Activated naive CD4-positive, alpha-beta T cell treated with anti-CD3 and anti-CD28 coated beads for 36 hours (primary cell): ENCODE measurements around the gene BCOR. TPM values are rescaled to one million over a fixed set of nuclear protein-coding genes. Genes with fewer than 3 reads are reported as not detected.

Experiments used
- CTCF ChIA-PET: fragments of 350-600 bp; sonication (Branson Sonifier 250); formaldehyde crosslinking; loops from one replicate; lab custom pipeline; 2021; ENCODE audit warnings: antibody characterized with exemption; lab: Charles Lee
- DNase-seq: peaks from one replicate; pipeline ENCODE4 v3.0.0-alpha.2; 2020
- H3K27ac Mint-ChIP-seq: one replicate; pipeline ENCODE4 v1.8.0; 2021; ENCODE audit warnings: mild to moderate bottlenecking, mixed read lengths
- H3K27me3 Mint-ChIP-seq: one replicate; pipeline ENCODE4 v1.8.0; 2021; ENCODE audit warnings: low read depth, mixed read lengths
- H3K36me3 Mint-ChIP-seq: one replicate; pipeline ENCODE4 v1.8.0; 2021; ENCODE audit warnings: low read depth, mixed read lengths
- H3K4me1 Mint-ChIP-seq: one replicate; pipeline ENCODE4 v1.8.0; 2021; ENCODE audit warnings: low read depth, mixed read lengths
- H3K4me3 Mint-ChIP-seq: one replicate; pipeline ENCODE4 v1.8.0; 2021; ENCODE audit warnings: mild to moderate bottlenecking, moderate library complexity, mixed read lengths
- H3K9me3 Mint-ChIP-seq: one replicate; pipeline ENCODE4 v1.8.0; 2021; ENCODE audit warnings: mixed read lengths
- intact Hi-C: fragments of 100-400 bp; cut with micrococcal nuclease; formaldehyde crosslinking; loops from one replicate; pipeline ENCODE4 v1.15.1; 2023
- total RNA-seq, 2 experiments: library from RNA; stranded (reverse); gene quantifications; one replicate each; pipeline ENCODE4 v1.2.3, GENCODE V29; 2021

The BCOR gene
- total RNA-seq, 2 experiments from 2014 or later: 29.1 to 29.9 TPM

- H3K4me1 Mint-ChIP-seq: peaks cover 26% of the 10 kb centered on the region
- intact Hi-C loops: loop anchor here (2.0 to 10.0 kb wide), 5 partner anchors 85 to 253 kb away; partner anchors contain the start of gene BCOR
- peaks cover 6% of the 10 kb centered on the region for H3K9me3 Mint-ChIP-seq
- no peaks in the 10 kb centered on the region for H3K36me3 Mint-ChIP-seq
- no peak for DNase-seq
- peak overlapping the region; percentile 69 for H3K4me3 Mint-ChIP-seq
- CTCF ChIA-PET: interaction anchor here (1.4 kb wide), 1 partner anchor 10 kb away, joined by 5 read pairs; no protein-coding TSS in a partner anchor
- H3K27ac Mint-ChIP-seq: no peak overlapping the region
- peaks cover 31% of the 10 kb centered on the region for H3K27me3 Mint-ChIP-seq
Observed at GRCh38 chrX:40012039-40012867, 85.5 kb downstream of the BCOR start.

- no peak overlapping the region for H3K27ac Mint-ChIP-seq
- no peak for DNase-seq
- H3K4me1 Mint-ChIP-seq: peaks cover 30% of the 10 kb centered on the region
- no peaks in the 10 kb centered on the region for H3K36me3 Mint-ChIP-seq
- CTCF ChIA-PET: no interaction called here
- H3K9me3 Mint-ChIP-seq: peaks cover 3% of the 10 kb centered on the region
- intact Hi-C loops: loop anchor here (2.0 to 10.0 kb wide), 5 partner anchors 85 to 253 kb away; partner anchors contain the start of gene BCOR
- H3K4me3 Mint-ChIP-seq: peak overlapping the region; percentile 46
- peaks cover 38% of the 10 kb centered on the region for H3K27me3 Mint-ChIP-seq
Observed at GRCh38 chrX:40011322-40012038, 86.3 kb downstream of the BCOR start.

- Mint-ChIP-seq H3K27ac (no peak overlapping the region), H3K4me1 (peaks cover 31% of the 10 kb centered on the region), H3K36me3 (no peaks in the 10 kb centered on the region), H3K4me3 (no peak overlapping the region), H3K9me3 (no peaks in the 10 kb centered on the region), H3K27me3 (peaks cover 38% of the 10 kb centered on the region)
- peak; percentile 24 for DNase-seq
- intact Hi-C loops: loop anchor here (5.0 to 10.0 kb wide), 2 partner anchors 238 to 254 kb away; no protein-coding TSS in a partner anchor
- CTCF ChIA-PET: no interaction called here
Observed at GRCh38 chrX:40010550-40011321, 87.0 kb downstream of the BCOR start.

GRCh38 chrX:40009890-40010289, 87.9 kb downstream of the BCOR start:
- peak overlapping the region; percentile 14 for H3K4me3 Mint-ChIP-seq
- CTCF ChIA-PET: interaction anchor here (0.7 kb wide), 2 partner anchors 100 to 156 kb away, joined by 3 read pairs; no protein-coding TSS in a partner anchor
- peaks cover 41% of the 10 kb centered on the region for H3K27me3 Mint-ChIP-seq

GRCh38 chrX:40009462-40009851, 88.3 kb downstream of the BCOR start:
- intact Hi-C loops: loop anchor here (2.0 to 10.0 kb wide), 3 partner anchors 149 to 395 kb away; no protein-coding TSS in a partner anchor
- Mint-ChIP-seq H3K4me3 (peak overlapping the region; percentile 14), H3K9me3 (no peaks in the 10 kb centered on the region), H3K27ac (no peak overlapping the region), H3K4me1 (peaks cover 34% of the 10 kb centered on the region), H3K27me3 (peaks cover 41% of the 10 kb centered on the region), H3K36me3 (no peaks in the 10 kb centered on the region)
- DNase-seq: no peak
- CTCF ChIA-PET: interaction anchor here (1.2 kb wide), 1 partner anchor 99 kb away, joined by 3 read pairs; no protein-coding TSS in a partner anchor

More at GRCh38 chrX:40009890-40010289, 87.9 kb downstream of the BCOR start:
- Mint-ChIP-seq H3K4me1 (peaks cover 34% of the 10 kb centered on the region), H3K36me3 (no peaks in the 10 kb centered on the region), H3K27ac (no peak overlapping the region), H3K9me3 (no peaks in the 10 kb centered on the region)
- peak; percentile 25 for DNase-seq
- intact Hi-C loops: loop anchor here (2.0 to 10.0 kb wide), 5 partner anchors 149 to 395 kb away; no protein-coding TSS in a partner anchor

- intact Hi-C loops: loop anchor here (2.0 to 10.0 kb wide), 3 partner anchors 148 to 394 kb away; no protein-coding TSS in a partner anchor
- H3K27ac Mint-ChIP-seq: no peak overlapping the region
- CTCF ChIA-PET: interaction anchor here (1.2 kb wide), 1 partner anchor 100 kb away, joined by 3 read pairs; no protein-coding TSS in a partner anchor
- peaks cover 35% of the 10 kb centered on the region for H3K4me1 Mint-ChIP-seq
- H3K9me3 Mint-ChIP-seq: no peaks in the 10 kb centered on the region
- no peaks in the 10 kb centered on the region for H3K36me3 Mint-ChIP-seq
- peak overlapping the region; percentile 69 for H3K4me3 Mint-ChIP-seq
- peaks cover 46% of the 10 kb centered on the region for H3K27me3 Mint-ChIP-seq
- DNase-seq: peak; percentile 61
Observed at GRCh38 chrX:40008791-40009461, 88.8 kb downstream of the BCOR start.

GRCh38 chrX:40007756-40008705, 89.7 kb downstream of the BCOR start:
- H3K9me3 Mint-ChIP-seq: no peaks in the 10 kb centered on the region
- peaks cover 47% of the 10 kb centered on the region for H3K27me3 Mint-ChIP-seq
- no peak for DNase-seq
- peaks cover 35% of the 10 kb centered on the region for H3K4me1 Mint-ChIP-seq
- H3K27ac Mint-ChIP-seq: no peak overlapping the region
- H3K4me3 Mint-ChIP-seq: no peak overlapping the region
- CTCF ChIA-PET: interaction anchor here (1.2 kb wide), 1 partner anchor 100 kb away, joined by 3 read pairs; no protein-coding TSS in a partner anchor
- no peaks in the 10 kb centered on the region for H3K36me3 Mint-ChIP-seq
- intact Hi-C loops: loop anchor here (2.0 to 10.0 kb wide), 4 partner anchors 147 to 393 kb away; no protein-coding TSS in a partner anchor

GRCh38 chrX:40007131-40007755, 90.5 kb downstream of the BCOR start:
- Mint-ChIP-seq H3K36me3 (no peaks in the 10 kb centered on the region), H3K9me3 (no peaks in the 10 kb centered on the region), H3K4me1 (peaks cover 33% of the 10 kb centered on the region), H3K27ac (no peak overlapping the region), H3K4me3 (no peak overlapping the region), H3K27me3 (peaks cover 42% of the 10 kb centered on the region)
- CTCF ChIA-PET: interaction anchor here (1.5 kb wide), 1 partner anchor 190 kb away, joined by 5 read pairs; no protein-coding TSS in a partner anchor
- DNase-seq: no peak
- intact Hi-C loops: loop anchor here (2.0 to 10.0 kb wide), 3 partner anchors 152 to 392 kb away; no protein-coding TSS in a partner anchor

GRCh38 chrX:40006106-40007017, 91.4 kb downstream of the BCOR start:
- H3K27ac Mint-ChIP-seq: no peak overlapping the region
- peak; percentile 47 for DNase-seq
- H3K36me3 Mint-ChIP-seq: no peaks in the 10 kb centered on the region
- CTCF ChIA-PET: interaction anchor here (0.8 to 1.5 kb wide), 4 partner anchors 8 to 261 kb away, joined by 3 to 5 read pairs (median 4); no protein-coding TSS in a partner anchor
- intact Hi-C loops: loop anchor here (2.0 to 10.0 kb wide), 3 partner anchors 152 to 392 kb away; no protein-coding TSS in a partner anchor
- no peaks in the 10 kb centered on the region for H3K9me3 Mint-ChIP-seq
- peak overlapping the region; percentile 36 for H3K4me3 Mint-ChIP-seq
- H3K4me1 Mint-ChIP-seq: peaks cover 28% of the 10 kb centered on the region
- H3K27me3 Mint-ChIP-seq: peaks cover 37% of the 10 kb centered on the region
